ENCODE data around the gene CHID1.

The CHID1 gene

GRCh38 chr11:910589-911030 lies at the start of gene CHID1:
Gene CHID1 (minus strand): TSS chr11:910810. CDS start chr11:904816, 5,994 bp downstream.
- peak; percentile 78 for DNase-seq

DNA sequence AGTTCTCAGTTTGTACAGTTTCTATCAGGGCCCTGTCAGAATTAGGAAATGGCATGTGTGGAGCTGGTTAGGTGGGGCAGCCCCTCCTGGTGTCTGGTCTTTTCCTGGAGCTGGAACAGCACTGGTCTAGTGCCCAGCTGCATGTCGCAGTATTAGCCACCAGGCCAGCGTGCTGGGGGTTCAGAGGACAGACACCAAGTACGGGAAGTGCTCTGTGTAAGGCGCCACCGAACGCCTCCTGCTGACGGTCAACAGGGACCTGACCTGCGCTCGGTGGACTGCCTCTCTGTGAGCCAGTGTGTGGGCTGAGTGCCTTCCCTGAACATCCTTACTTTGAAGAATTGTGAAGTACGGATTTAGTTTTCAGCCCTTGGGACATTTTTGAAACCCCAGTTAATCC lies 49.0 kb upstream of the CHID1 start:
- DNase-seq: no peak

DNA sequence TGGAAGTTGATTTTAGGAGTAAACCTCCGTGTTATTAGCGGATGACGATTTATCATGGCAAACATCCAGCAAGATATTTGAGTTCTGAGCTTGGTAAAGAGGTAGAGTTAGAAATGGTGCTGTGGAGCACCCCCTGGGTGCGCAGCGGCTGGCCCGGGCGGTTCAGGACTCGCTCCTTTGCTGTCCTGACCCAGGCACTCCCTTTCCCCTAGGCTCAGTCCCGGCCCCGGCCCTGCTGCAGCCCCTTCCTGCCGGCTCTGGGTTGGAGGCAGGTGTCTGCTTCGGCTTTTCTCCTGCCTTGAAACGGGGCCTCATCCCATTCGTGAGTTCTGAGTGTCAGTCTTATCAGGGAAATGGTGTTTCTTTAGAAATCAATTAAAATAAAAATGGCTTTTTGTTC lies 48.4 kb upstream of the CHID1 start:
- no peak for DNase-seq

GRCh38 chr11:958101-958500 lies 47.5 kb upstream of the CHID1 start:
- no peak for DNase-seq

- no peak for DNase-seq
Measured at GRCh38 chr11:957212-957920, 46.8 kb upstream of the CHID1 start.

- no peak for DNase-seq
Measured at GRCh38 chr11:955154-956063, 44.8 kb upstream of the CHID1 start.

- DNase-seq: no peak
Measured at GRCh38 chr11:954392-955153, 44.0 kb upstream of the CHID1 start.

DNA sequence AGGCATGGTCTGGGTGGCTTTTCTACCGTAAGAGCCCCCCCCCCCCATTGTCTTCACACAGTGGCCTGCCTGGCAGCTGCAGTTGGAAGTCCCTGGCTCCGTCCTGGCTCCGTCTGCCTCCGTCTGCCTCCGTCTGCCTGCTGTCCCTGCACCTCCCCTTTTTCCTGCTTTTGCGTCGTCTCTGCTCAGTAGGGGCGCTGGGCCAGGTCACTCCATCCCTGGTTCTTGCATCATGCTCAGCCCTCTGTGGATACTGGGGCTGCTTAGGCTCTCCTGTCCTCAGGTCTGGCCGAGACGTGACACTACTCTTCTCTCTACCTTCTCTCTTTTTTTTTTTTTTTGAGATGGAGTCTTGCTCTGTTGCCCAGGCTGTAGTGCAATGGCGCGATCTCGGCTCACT lies 42.9 kb upstream of the CHID1 start:
- DNase-seq: no peak

- no peak for DNase-seq
Measured at GRCh38 chr11:952406-953385, 42.1 kb upstream of the CHID1 start.

GRCh38 chr11:951507-951906 lies 40.9 kb upstream of the CHID1 start:
- DNase-seq: no peak

- no peak for DNase-seq
Measured at GRCh38 chr11:947744-948143, 37.1 kb upstream of the CHID1 start.

DNA sequence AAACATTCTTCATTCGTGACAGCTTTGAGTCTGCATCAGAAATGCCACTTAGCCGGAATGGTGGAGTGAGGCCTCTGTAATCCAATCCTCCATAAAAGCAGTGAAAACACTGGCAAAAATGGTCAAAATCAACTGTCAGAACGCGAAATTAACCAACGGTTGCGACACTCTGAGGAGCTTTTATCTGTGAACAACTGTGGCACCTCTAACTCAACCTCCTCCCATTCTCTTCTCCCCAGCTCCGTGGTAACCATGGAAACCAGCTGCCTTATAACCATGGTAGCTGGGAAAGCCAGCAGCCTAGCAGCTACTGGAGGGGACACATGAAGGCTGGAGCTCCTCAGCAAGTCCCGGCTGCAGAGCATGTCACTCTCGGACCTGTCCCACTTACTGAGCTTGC lies 35.4 kb upstream of the CHID1 start:
- DNase-seq: no peak

GRCh38 chr11:944711-945470 lies 34.3 kb upstream of the CHID1 start:
- DNase-seq: no peak

DNA sequence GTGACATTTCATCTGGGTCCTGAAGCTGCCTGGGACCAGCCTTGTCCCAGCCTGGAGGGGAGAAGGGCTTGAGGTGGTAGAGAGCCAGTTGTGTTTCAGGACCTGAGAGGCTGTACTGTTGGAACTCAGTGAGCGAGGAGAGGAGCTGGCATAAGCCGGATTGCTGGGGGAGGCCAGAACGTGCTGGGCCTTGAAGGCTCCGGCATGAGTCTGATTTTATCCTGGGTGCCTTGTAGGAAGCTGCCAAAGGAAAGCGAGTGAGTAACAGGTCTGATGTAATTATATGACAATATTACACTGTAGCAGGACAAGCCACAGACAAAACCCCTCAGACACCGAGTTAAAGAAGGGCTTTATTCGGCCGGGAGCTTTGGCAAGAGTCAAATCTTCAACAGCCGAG lies 32.2 kb upstream of the CHID1 start:
- DNase-seq: no peak

DNA sequence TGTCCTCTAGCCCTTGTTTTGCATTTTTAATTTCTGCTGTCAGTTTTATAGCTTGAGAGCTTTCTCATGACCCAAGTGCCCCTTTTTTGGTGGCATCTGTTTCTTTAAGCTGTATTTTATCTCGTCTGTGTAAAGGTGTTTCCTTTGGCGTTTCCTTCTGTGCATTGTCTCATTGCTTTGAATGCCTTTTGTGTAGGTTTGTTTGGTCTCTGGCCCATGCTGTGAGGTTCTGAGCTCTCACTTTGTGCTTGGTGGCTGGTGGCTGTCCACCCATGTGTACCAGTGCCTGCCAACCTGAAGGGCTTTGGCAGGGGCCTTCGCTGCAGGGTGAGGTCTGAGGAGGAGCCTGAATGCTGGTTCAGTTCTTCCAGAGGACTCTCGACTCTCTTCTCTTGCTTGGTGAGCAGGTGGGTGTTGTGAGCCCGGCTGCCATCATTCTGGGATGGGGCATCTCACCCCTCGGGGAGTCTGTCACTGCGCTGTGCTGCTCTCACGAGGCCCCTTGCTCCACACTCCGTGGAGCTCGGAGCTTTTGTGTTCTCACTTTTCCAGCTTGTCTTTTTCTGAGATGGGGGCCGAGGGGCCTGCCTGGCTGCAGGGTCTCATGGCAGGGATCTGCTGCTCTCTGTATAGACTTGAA lies 30.0 kb upstream of the CHID1 start:
- DNase-seq: no peak

DNA sequence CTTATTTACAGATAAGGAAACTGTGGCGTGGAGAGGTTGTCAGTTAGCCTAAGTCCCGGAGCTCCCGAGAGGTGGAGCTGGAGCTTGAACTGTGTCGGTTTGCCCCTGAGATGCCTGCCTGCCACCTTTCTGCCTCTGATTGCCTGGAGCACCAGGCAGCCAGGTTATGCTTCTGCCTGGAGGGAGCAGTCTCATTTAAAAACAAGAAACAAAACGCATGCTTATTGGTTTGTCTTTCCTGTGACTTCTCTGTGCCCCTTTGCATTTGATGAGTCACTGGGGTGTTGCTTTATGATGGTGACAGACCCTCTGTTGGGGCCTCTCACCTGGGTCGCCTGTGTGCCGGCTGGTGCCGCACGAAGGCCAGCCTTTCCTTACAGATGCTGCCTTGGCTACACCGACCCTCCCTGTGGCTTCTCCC lies 27.2 kb upstream of the CHID1 start:
- DNase-seq: no peak

DNA sequence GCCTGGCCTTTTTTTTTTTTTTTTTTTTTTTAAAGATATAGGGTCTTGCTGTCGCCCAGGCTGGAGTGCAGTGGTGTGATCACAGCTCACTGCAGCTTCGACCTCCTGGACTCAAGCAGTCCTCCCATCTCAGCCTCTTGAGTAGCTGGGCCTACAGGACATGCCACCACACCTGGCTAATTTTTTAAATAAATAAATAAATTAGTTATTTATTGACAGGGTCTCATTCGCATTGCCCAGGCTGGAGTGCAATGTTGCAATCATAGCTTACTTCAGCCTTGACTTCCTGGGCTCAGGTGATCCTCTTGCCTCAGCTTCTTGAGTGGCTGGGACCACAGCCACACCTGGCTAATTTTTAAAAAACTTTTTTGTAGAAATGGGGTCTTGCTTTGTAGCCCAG lies 25.6 kb upstream of the CHID1 start:
- no peak for DNase-seq

GRCh38 chr11:934527-934926 lies 23.9 kb upstream of the CHID1 start:
- no peak for DNase-seq

GRCh38 chr11:933936-934335 lies 23.3 kb upstream of the CHID1 start:
- DNase-seq: no peak

DNA sequence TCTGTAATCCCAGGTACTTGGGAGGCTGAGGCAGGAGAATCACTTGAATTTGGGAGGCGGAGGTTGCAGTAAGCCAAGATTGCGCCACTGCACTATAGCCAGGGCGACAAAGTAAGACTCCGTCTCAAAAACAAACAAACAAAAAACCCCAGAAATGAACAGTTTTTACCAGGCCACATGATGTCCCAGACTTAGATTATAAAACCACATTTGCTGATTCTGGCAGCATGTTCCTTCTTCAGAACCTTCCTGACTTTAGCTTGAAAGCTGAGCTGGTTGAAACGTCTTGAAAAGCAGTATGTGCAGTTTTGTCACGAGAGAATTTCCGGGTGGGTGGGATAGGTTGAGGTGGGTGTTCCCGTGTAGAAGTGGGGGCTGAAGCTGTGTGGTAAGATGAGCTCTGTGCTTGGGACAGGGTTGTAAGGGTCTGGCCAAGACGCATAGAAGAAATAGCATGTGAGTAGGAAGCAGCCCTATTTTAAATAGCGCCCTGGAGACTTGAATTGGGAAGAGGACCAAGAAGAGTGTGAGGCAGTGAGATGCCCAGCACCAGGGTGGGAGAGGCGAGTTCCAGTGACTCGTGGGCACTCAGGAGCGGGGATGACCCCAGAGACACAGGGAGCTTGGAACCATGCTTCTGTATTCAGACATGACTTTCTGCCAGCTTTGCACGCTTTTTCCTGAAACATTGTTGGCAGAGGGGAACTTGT lies 22.7 kb upstream of the CHID1 start:
- no peak for DNase-seq
